GM12878 (cell line): Measurements from ENCODE around the gene CPNE4. TPM values are rescaled to one million over a fixed set of nuclear protein-coding genes. Genes with fewer than 3 reads are reported as not detected.

Source experiments
- ATAC-seq: fragments of 200-7000 bp; cut with Tn5 transposase; 3 replicates; pipeline ENCODE4 v1.9.1; 2020; ENCODE audit warnings: mild to moderate bottlenecking, moderate library complexity
- BruUV-seq: library from RNA; stranded (reverse); fragments of 400-500 nt; replicated peaks from 2 replicates; lab custom pipeline; 2021; lab: Mats Ljungman, UMichigan
- CTCF ChIA-PET: fragments of 300-600 bp; sonication (Branson Sonifier 250); formaldehyde crosslinking; extraction: SDS; loops from one replicate; lab custom pipeline; 2021; ENCODE audit warnings: inconsistent platforms; lab: Yijun Ruan, JAX
- POLR2A ChIA-PET: fragments of 350-600 bp; formaldehyde crosslinking; extraction: SDS; loops from one replicate; lab custom pipeline; 2021; ENCODE audit warnings: inconsistent platforms; lab: Charles Lee
- RAD21 ChIA-PET: fragments of 300-600 bp; sonication (Branson Sonifier 250); formaldehyde crosslinking; loops from one replicate; lab custom pipeline; 2023; ENCODE audit warnings: antibody characterized with exemption; ENCODE audit not compliant: unreplicated experiment; lab: Charles Lee
- SMC1A ChIA-PET: fragments of 300-600 bp; sonication (Branson Sonifier 250); formaldehyde crosslinking; loops from one replicate; lab custom pipeline; 2023; ENCODE audit not compliant: unreplicated experiment, uncharacterized antibody; lab: Charles Lee
- DNase-seq: peaks from one replicate; pipeline ENCODE4 v3.0.0-alpha.2; 2011; ENCODE audit warnings: low read depth, low spot score
- FAIRE-seq: peaks from 3 replicates; lab custom pipeline; 2011; peaks lifted over from hg19 to GRCh38; lab: Jason Lieb, UNC
- H2AFZ ChIP-seq: 2 replicates; pipeline ENCODE4 v1.6.0; 2011; ENCODE audit warnings: low read depth, low read length, control low read depth; ENCODE audit not compliant: control insufficient read depth
- H3K27ac ChIP-seq: 2 replicates; pipeline ENCODE4 v1.5.1; 2011; ENCODE audit warnings: control low read depth; ENCODE audit not compliant: control insufficient read depth, insufficient read depth
- H3K27me3 ChIP-seq, 2 experiments: replicated peaks in 1 of 2; 2 replicates each; pipeline versions ENCODE4 v1.6.0 to v1.6.1; 2011; ENCODE audit warnings: low read length in 1 of 2; ENCODE audit not compliant: control insufficient read depth in 2 of 2, insufficient read depth in 2 of 2
- H3K36me3 ChIP-seq, 2 experiments: 2 replicates each; pipeline ENCODE4 v1.5.1; 2011; ENCODE audit warnings: low read length in 1 of 2; ENCODE audit not compliant: control insufficient read depth in 2 of 2, insufficient read depth in 2 of 2
- H3K4me1 ChIP-seq: 2 replicates; pipeline ENCODE4 v1.6.1; 2011; ENCODE audit warnings: mild to moderate bottlenecking, low read length, moderate library complexity, mixed read lengths; ENCODE audit not compliant: control insufficient read depth, insufficient read depth
- H3K4me2 ChIP-seq: 2 replicates; pipeline ENCODE4 v1.6.0; 2011; ENCODE audit warnings: control low read depth; ENCODE audit not compliant: control insufficient read depth, insufficient read depth
- H3K4me3 ChIP-seq: fragments of 200-600 bp; sonication (generic); 2 replicates; pipeline ENCODE4 v1.5.1; 2016
- H3K79me2 ChIP-seq: 2 replicates; pipeline ENCODE4 v1.6.0; 2011; ENCODE audit warnings: low read length; ENCODE audit not compliant: control insufficient read depth, insufficient read depth
- H3K9ac ChIP-seq: 2 replicates; pipeline ENCODE4 v1.8.0; 2011; ENCODE audit warnings: low read length, control low read depth, mixed read lengths; ENCODE audit not compliant: control insufficient read depth, insufficient read depth
- H3K9me3 ChIP-seq: replicated peaks from 3 replicates; pipeline ENCODE4 v1.5.1; 2011; ENCODE audit warnings: mild to moderate bottlenecking, low read length; ENCODE audit not compliant: control insufficient read depth, insufficient read depth
- H4K20me1 ChIP-seq: 2 replicates; pipeline ENCODE4 v1.6.0; 2011; ENCODE audit not compliant: control insufficient read depth, insufficient read depth
- CBFB ChIP-seq: IDR thresholded peaks from 2 replicates; pipeline ENCODE4 v1.6.1; 2016; ENCODE audit warnings: antibody characterized with exemption, low read depth
- CTCF ChIP-seq, 3 experiments: IDR thresholded peaks in 2 of 3; conservative IDR thresholded peaks in 1 of 3; 2 replicates each; pipeline ENCODE4 v1.5.1; 2011; ENCODE audit warnings: low read depth in 3 of 3, low read length in 3 of 3, mild to moderate bottlenecking in 3 of 3, control low read depth in 2 of 3, moderate library complexity in 2 of 3, inconsistent platforms in 1 of 3, mixed read lengths in 1 of 3; ENCODE audit not compliant: control insufficient read depth in 2 of 3, insufficient read depth in 1 of 3; ENCODE audit errors: extremely low read depth in 1 of 3
- DPF2 ChIP-seq: fragments of 450-650 bp; IDR thresholded peaks from 2 replicates; pipeline ENCODE4 v1.6.1; 2017; ENCODE audit warnings: mild to moderate bottlenecking
- NFXL1 ChIP-seq: fragments of 450-650 bp; IDR thresholded peaks from 2 replicates; pipeline ENCODE4 v1.6.1; 2017; ENCODE audit warnings: antibody characterized with exemption, mild to moderate bottlenecking, borderline replicate concordance
- RCOR1 ChIP-seq: conservative IDR thresholded peaks from 2 replicates; pipeline ENCODE4 v1.6.1; 2012; ENCODE audit warnings: low read depth, low read length, improper control_type of control experiment
- RFX5 ChIP-seq: IDR thresholded peaks from 2 replicates; pipeline ENCODE4 v1.6.1; 2011; ENCODE audit warnings: low read depth, low read length, improper control_type of control experiment
- SUZ12 ChIP-seq: fragments of 200-600 bp; sonication (generic); IDR thresholded peaks from one replicate; pipeline ENCODE4 v1.6.1; 2018; ENCODE audit warnings: antibody characterized with exemption, mild to moderate bottlenecking; ENCODE audit not compliant: unreplicated experiment
- WGBS: methylation state at CpG from one replicate; pipeline ENCODE4 v1.1.6; 2016; ENCODE audit warnings: low lambda C conversion rate; ENCODE audit not compliant: insufficient replicate concordance, insufficient coverage; ENCODE audit errors: missing lambda C conversion rate; 5-methylcytosine and 5-hydroxymethylcytosine counted together
- in situ Hi-C: fragments of 300-500 bp; cut with MboI; formaldehyde crosslinking; loops from 9 replicates; pipeline ENCODE4 v1.14.3; 2018; ENCODE audit warnings: mixed read lengths
- intact Hi-C: fragments of 100-400 bp; cut with micrococcal nuclease; formaldehyde crosslinking; loops from one replicate; pipeline ENCODE4 v1.14.2; 2022; ENCODE audit not compliant: unreplicated experiment
- polyA plus RNA-seq, 11 experiments: library from polyadenylated mRNA; depleted of rRNA in 4 of 11; unstranded in 6 of 11; stranded (reverse) in 5 of 11; fragments of >200 nt; fragmentation: Nextera tagmentation in 4 of 11; fragmentation: Illumina TruSeq in 1 of 11; extraction: Ambion mirVana in 4 of 11; extraction: Trizol in 1 of 11; gene quantifications; 1 replicate in 1 of 11; 2 replicates in 10 of 11; pipeline versions ENCODE4 v1.2.1 to v1.2.3, GENCODE V29; 2011 to 2016; ENCODE audit warnings: inconsistent platforms in 2 of 11, missing spikeins in 2 of 11, low read depth in 1 of 11
- total RNA-seq, 4 experiments: library from RNA; depleted of rRNA in 3 of 4; stranded (reverse); fragments of >200 nt in 3 of 4; fragmentation: Illumina TruSeq in 1 of 4; extraction: Trizol in 1 of 4; gene quantifications; 2 replicates each; pipeline versions ENCODE4 v1.2.1 to v1.2.3, GENCODE V29; 2013 to 2021

CPNE4 gene
- total and polyA plus RNA-seq, 10 of the 15 experiments (the other 5 are each of a cell fraction or from before 2014, with no cell fraction given), result 0.17 to 1.9 (median 0.48) TPM; not detected in 1

GRCh38 chr3:131537531-131537930 is 497.3 kb downstream of the CPNE4 start:
- no peak for FAIRE-seq
- CTCF ChIA-PET, result interaction anchor here (2.7 kb wide), 1 partner anchor 12 kb away, joined by 10 read pairs; no protein-coding TSS in a partner anchor

GRCh38 chr3:131535596-131535995 is 499.2 kb downstream of the CPNE4 start:
- TF ChIP-seq CTCF (IDR thresholded peaks at IDR 0.05 in 2 of 3, conservative IDR thresholded peaks at IDR 0.05 in 1 of 3; ENCODE audit: control insufficient read depth in 2 of 3, extremely low read depth in 1 of 3, insufficient read depth in 1 of 3, low read depth in 3 of 3, low read length in 3 of 3), result no peak
- no peak for TF ChIP-seq CBFB
- TF ChIP-seq NFXL1, result no peak
- no peak for TF ChIP-seq RCOR1
- CTCF ChIA-PET, result interaction anchor here (0.9 kb wide), 1 partner anchor 505 kb away, joined by 3 read pairs; no protein-coding TSS in a partner anchor
- Histone ChIP-seq H3K4me3 (no peak overlapping the region), H3K36me3 (no peaks in the 10 kb centered on the region), H3K79me2 (no peaks in the 10 kb centered on the region), H3K9ac (no peak overlapping the region), H3K9me3 (no peaks in the 10 kb centered on the region), H2AFZ (no peak overlapping the region), H3K4me2 (no peak overlapping the region), H3K27ac (no peak overlapping the region), H4K20me1 (no peaks in the 10 kb centered on the region), H3K4me1 (no peaks in the 10 kb centered on the region), H3K27me3 (no peaks in the 10 kb centered on the region; a peak in 1 of 4 replicates)
- in situ Hi-C loops (no loop called here), intact Hi-C loops (no loop called here)
- DNase-seq, result no peak
- POLR2A ChIA-PET, result interaction anchor here (0.5 kb wide), 1 partner anchor 163 kb away, joined by 5 read pairs; no protein-coding TSS in a partner anchor
- BruUV-seq, result no TSS peak
- no peak for ATAC-seq
- SMC1A ChIA-PET, result interaction anchor here (0.7 to 1.0 kb wide), 2 partner anchors 13 to 77 kb away, joined by 3 read pairs; no protein-coding TSS in a partner anchor
- no peak for FAIRE-seq
- WGBS, result 47% methylated on average over 2 of the region's 2 CpGs
- RAD21 ChIA-PET, result no interaction called here

More at GRCh38 chr3:131537531-131537930, 497.3 kb downstream of the CPNE4 start:
- ATAC-seq, result no peak
- ChIA-PET RAD21 (no interaction called here), SMC1A (interaction anchor here (1.2 kb wide), 1 partner anchor 10 kb away, joined by 6 read pairs; no protein-coding TSS in a partner anchor)
- no peak overlapping the region for H2AFZ ChIP-seq
- no peaks in the 10 kb centered on the region; a peak in 2 of 4 replicates for H3K27me3 ChIP-seq
- H3K27ac ChIP-seq, result no peak overlapping the region
- H3K9ac ChIP-seq, result no peak overlapping the region
- WGBS, result 64% methylated on average over 3 of the region's 3 CpGs
- H3K79me2 ChIP-seq, result no peaks in the 10 kb centered on the region
- H4K20me1 ChIP-seq, result no peaks in the 10 kb centered on the region
- TF ChIP-seq SUZ12 (no peak), RFX5 (no peak), DPF2 (no peak)
- TF ChIP-seq, all 136 proteins: peak for 0
- intact Hi-C loops, result no loop called here
- no peak overlapping the region for H3K4me2 ChIP-seq
- no peaks in the 10 kb centered on the region for H3K9me3 ChIP-seq
- DNase-seq, result no peak
- in situ Hi-C loops, result no loop called here
- no TSS peak for BruUV-seq
- H3K4me1 ChIP-seq, result no peaks in the 10 kb centered on the region
- H3K36me3 ChIP-seq, result no peaks in the 10 kb centered on the region
- H3K4me3 ChIP-seq, result no peak overlapping the region
- POLR2A ChIA-PET, result interaction anchor here (0.6 kb wide), 1 partner anchor 10 kb away, joined by 4 read pairs; no protein-coding TSS in a partner anchor
